PFSK-1 (cell line): ENCODE data around the gene CFAP97D2.

Experiments
- FOXP2 ChIP-seq: optimal IDR thresholded peaks from 2 replicates; pipeline ENCODE3; 2011; ENCODE audit warnings: borderline replicate concordance, control low read depth, inconsistent platforms; ENCODE audit not compliant: insufficient read depth; ENCODE audit errors: extremely low read length, extremely low read depth
- POLR2AphosphoS5 ChIP-seq: IDR thresholded peaks from 2 replicates; pipeline ENCODE4 v1.6.1; 2012; ENCODE audit warnings: low read depth, mild to moderate bottlenecking, control low read depth, low read length, moderate library complexity
- SIN3A ChIP-seq: IDR thresholded peaks from 2 replicates; pipeline ENCODE4 v1.6.1; 2012; ENCODE audit warnings: mild to moderate bottlenecking, low read length, moderate library complexity, borderline replicate concordance; ENCODE audit not compliant: insufficient read depth
- TAF1 ChIP-seq: IDR thresholded peaks from 2 replicates; pipeline ENCODE4 v1.6.1; 2012; ENCODE audit warnings: low read length, control low read depth, borderline replicate concordance; ENCODE audit not compliant: insufficient read depth
- TF ChIP-seq, protein P1 (sequence below), 2 experiments: IDR thresholded peaks; 2 replicates each; pipeline versions ENCODE4 v1.6.1 to v1.8.0; 2011 to 2012; ENCODE audit warnings: low read depth in 2 of 2, low read length in 2 of 2, control low read depth in 1 of 2, inconsistent platforms in 1 of 2, mild to moderate bottlenecking in 1 of 2, moderate library complexity in 1 of 2; ENCODE audit not compliant: insufficient read depth in 1 of 2

The CFAP97D2 gene

DNA sequence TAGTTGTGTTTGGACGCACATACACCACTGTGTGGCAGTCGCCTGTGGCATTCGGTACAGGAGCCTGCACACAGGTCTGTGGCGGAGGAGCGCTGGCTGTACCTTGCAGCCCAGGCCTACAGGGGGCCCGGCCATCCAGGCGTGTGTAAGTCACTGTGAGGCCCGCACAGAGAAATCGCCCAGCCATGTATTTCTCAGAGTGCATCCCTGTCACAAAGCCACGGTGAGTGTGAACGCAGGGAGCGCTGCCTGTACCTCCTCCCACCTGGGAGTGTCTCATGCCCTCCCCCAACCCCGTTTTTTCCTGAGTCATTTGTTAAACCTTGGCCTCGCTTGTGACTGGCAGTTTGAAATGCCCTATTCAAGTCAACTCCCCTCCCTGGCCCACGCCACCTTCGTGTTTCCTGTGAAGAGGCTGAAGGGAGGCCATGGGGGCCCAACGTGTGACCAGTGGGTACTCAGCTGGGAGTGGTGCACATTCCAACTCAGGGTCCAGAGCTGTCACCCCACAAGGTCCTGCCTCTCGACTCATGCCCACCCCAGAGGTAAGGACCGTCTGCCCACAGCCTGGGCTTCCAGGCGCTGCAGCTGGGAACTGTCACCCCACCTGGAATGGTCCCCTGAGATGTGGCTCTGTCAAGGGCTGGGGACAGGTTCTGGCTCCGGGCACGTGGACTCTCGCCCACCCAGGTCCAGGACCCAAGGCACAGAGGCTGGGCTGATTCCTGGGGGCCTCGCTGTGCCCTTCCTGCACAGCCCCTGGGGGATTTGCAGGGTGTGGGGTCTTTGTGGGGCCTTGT lies 35.1 kb upstream of the CFAP97D2 start:
- TF ChIP-seq, protein P1, sequence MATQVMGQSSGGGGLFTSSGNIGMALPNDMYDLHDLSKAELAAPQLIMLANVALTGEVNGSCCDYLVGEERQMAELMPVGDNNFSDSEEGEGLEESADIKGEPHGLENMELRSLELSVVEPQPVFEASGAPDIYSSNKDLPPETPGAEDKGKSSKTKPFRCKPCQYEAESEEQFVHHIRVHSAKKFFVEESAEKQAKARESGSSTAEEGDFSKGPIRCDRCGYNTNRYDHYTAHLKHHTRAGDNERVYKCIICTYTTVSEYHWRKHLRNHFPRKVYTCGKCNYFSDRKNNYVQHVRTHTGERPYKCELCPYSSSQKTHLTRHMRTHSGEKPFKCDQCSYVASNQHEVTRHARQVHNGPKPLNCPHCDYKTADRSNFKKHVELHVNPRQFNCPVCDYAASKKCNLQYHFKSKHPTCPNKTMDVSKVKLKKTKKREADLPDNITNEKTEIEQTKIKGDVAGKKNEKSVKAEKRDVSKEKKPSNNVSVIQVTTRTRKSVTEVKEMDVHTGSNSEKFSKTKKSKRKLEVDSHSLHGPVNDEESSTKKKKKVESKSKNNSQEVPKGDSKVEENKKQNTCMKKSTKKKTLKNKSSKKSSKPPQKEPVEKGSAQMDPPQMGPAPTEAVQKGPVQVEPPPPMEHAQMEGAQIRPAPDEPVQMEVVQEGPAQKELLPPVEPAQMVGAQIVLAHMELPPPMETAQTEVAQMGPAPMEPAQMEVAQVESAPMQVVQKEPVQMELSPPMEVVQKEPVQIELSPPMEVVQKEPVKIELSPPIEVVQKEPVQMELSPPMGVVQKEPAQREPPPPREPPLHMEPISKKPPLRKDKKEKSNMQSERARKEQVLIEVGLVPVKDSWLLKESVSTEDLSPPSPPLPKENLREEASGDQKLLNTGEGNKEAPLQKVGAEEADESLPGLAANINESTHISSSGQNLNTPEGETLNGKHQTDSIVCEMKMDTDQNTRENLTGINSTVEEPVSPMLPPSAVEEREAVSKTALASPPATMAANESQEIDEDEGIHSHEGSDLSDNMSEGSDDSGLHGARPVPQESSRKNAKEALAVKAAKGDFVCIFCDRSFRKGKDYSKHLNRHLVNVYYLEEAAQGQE (IDR thresholded peaks at IDR 0.05; ENCODE audit: insufficient read depth in 1 of 2, low read depth in 2 of 2, low read length in 2 of 2) = no peak
- TF ChIP-seq FOXP2 = no peak
- no peak for TF ChIP-seq SIN3A
- TF ChIP-seq TAF1 = no peak
- no peak for TF ChIP-seq POLR2AphosphoS5

GRCh38 chr13:114144606-114145244 lies 34.3 kb upstream of the CFAP97D2 start:
- no peak for TF ChIP-seq POLR2AphosphoS5
- TF ChIP-seq FOXP2 = no peak
- TF ChIP-seq, protein P1 (IDR thresholded peaks at IDR 0.05; ENCODE audit: insufficient read depth in 1 of 2, low read depth in 2 of 2, low read length in 2 of 2) = no peak
- TF ChIP-seq SIN3A = no peak
- TF ChIP-seq TAF1 = no peak

DNA sequence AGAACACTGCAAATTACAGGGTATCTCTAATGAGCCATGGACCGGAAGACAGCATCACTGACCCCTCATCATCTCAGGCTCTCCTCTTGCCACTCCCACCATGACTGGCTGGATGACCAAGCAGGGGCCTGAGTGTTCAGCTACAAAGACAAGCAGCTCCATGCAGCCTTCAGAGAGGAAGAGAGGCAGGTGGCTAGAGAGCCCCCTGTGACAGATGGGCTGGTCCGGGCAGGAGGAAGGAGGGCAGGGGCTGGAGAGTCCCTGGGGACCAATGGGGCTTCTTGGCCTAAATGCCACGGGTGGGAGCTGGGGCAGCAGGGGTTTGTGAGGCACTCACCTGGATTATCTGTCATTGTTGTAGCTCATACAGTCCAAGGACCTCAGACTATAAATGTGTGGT lies 33.8 kb upstream of the CFAP97D2 start:
- TF ChIP-seq FOXP2 (no peak), SIN3A (no peak), POLR2AphosphoS5 (no peak), TAF1 (no peak)
- TF ChIP-seq, protein P1 (IDR thresholded peaks at IDR 0.05; ENCODE audit: insufficient read depth in 1 of 2, low read depth in 2 of 2, low read length in 2 of 2) = no peak

GRCh38 chr13:114145722-114146121 lies 33.3 kb upstream of the CFAP97D2 start:
- no peak for TF ChIP-seq SIN3A
- TF ChIP-seq, protein P1 (IDR thresholded peaks at IDR 0.05; ENCODE audit: insufficient read depth in 1 of 2, low read depth in 2 of 2, low read length in 2 of 2) = no peak
